Gastroesophageal sphincter (tissue), 3 donors: ENCODE measurements around the gene FTCD.

Experiments
- CTCF ChIP-seq, 4 experiments: fragments of 200-600 bp in 2 of 4; fragments of 450-650 bp in 2 of 4; sonication (generic) in 1 of 4; IDR thresholded peaks; one replicate each; pipeline ENCODE4 v1.5.1; 2017 to 2019; ENCODE audit warnings: antibody characterized with exemption in 4 of 4, mild to moderate bottlenecking in 2 of 4, moderate library complexity in 2 of 4
- EP300 ChIP-seq: sonication (generic); formaldehyde crosslinking; IDR thresholded peaks from one replicate; pipeline ENCODE4 v1.6.1; 2017; ENCODE audit warnings: antibody characterized with exemption, mild to moderate bottlenecking
- POLR2A ChIP-seq, 2 donors: fragments of 450-650 bp; IDR thresholded peaks; one replicate each; pipeline ENCODE4 v1.6.1; 2017; ENCODE audit warnings: antibody characterized with exemption in 2 of 2, mild to moderate bottlenecking in 2 of 2, moderate library complexity in 1 of 2
- POLR2AphosphoS5 ChIP-seq: sonication (generic); formaldehyde crosslinking; IDR thresholded peaks from one replicate; pipeline ENCODE4 v1.6.1; 2017; ENCODE audit warnings: antibody characterized with exemption

DNA sequence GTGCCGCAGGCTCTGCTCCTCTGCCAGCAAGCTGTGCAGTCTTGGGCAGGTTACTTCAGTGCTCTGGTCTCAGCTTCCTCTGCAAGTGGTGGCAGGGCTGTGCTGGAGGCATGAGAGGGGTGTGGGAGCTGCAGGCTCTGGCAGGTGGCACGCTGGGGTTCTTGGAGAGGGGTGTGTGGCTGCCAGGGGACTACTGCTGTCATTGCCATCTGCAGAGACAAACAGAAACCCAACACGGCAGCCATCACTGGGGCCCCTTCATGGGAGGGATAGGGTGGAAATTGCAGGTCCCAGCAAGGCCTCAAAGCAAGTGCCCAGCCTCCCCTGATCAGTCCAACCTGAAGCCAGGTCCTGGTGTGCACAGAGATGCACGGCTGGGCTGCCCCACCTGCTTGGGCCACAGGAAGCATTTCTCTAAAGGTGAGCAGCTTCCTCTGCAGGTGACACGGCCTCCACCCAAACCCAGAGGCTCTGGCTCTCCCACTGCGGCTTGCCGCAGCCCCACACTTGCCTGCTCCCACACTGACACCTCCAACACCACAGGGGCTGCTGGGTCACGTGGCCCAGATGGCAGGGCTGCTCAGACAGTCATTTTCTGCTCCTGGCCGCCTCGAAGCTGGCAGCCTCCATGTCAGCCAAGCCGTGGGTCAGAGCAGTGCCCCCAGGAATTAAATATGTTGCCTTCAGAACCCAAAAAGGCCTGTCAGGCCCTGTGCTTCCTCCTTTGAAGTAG, 61.5 kb downstream of the FTCD start:
- no peak for TF ChIP-seq CTCF (IDR thresholded peaks at IDR 0.05)
- no peak for TF ChIP-seq POLR2A (IDR thresholded peaks at IDR 0.05)
- TF ChIP-seq POLR2AphosphoS5 = no peak
- TF ChIP-seq EP300 = no peak
